Measurements from ENCODE around the gene OSMR. TPM values are rescaled to one million over a fixed set of nuclear protein-coding genes. Genes with fewer than 3 reads are reported as not detected.

OSMR gene
- total RNA-seq, 1 experiment from 2014 or later, result 1.6 TPM

DNA sequence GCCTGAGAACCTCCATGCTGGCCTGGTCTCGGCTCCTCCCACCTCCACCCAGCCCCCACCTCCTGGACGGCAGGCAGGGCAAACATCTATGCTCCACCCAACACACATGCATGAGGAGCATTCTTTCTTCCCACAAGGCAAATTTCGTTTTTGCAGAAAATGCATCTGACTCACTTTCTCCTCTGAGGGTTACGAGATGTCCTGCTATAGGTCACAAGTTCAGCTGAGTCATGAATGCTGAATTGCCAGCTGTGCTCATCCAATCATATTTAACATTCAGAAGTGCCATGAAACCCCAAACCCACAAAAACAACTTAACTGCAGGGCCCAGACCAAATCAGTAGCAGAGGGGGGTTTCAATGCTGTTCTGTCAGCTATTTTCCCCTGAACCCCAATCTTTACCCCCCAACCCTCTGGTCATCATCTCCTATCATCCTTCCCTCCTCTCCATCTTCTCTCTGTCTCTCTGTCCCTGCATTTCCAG lies 39.0 kb upstream of the OSMR start:
- Histone ChIP-seq H3K9me3 (ENCODE audit: control insufficient read depth, low read depth, low read length) (no peaks in the 10 kb centered on the region), H3K4me2 (ENCODE audit: insufficient read depth, insufficient read length, low read length) (no peak overlapping the region), H3K79me2 (ENCODE audit: insufficient read depth, low read length) (no peaks in the 10 kb centered on the region), H3K4ac (ENCODE audit: low read depth, low read length) (no peak overlapping the region), H2BK5ac (ENCODE audit: insufficient read length, low read length) (no peak overlapping the region), H2AFZ (ENCODE audit: low read length) (no peak overlapping the region), H2BK15ac (ENCODE audit: low read depth, low read length) (no peak overlapping the region), H4K8ac (replicated peaks; ENCODE audit: insufficient read length, low read depth, low read length) (no peak overlapping the region), H4K91ac (ENCODE audit: insufficient read length, low read depth, low read length) (no peak overlapping the region), H3K9ac (ENCODE audit: extremely low read depth, insufficient read length, low read length) (no peak overlapping the region), H2BK20ac (ENCODE audit: low read depth, low read length, poor library complexity, severe bottlenecking) (no peak overlapping the region), H3K56ac (ENCODE audit: insufficient read length, low read depth, low read length) (no peak overlapping the region), H3K27me3 (ENCODE audit: insufficient read depth, low read length) (no peaks in the 10 kb centered on the region), H4K20me1 (ENCODE audit: control insufficient read depth, insufficient read depth, insufficient read length) (no peaks in the 10 kb centered on the region), H2BK120ac (ENCODE audit: low read depth, low read length, poor library complexity, severe bottlenecking) (no peak overlapping the region), H3K14ac (ENCODE audit: insufficient read depth, low read length) (no peak overlapping the region), H3K4me1 (ENCODE audit: insufficient read depth, low read length) (0 out of 2 replicates have a peak, but pooled peaks cover 2% of the 10 kb centered on the region), H3K18ac (ENCODE audit: insufficient read length, low read depth, low read length) (no peak overlapping the region), H2AK5ac (ENCODE audit: insufficient read length, low read length) (no peak overlapping the region), H4K5ac (ENCODE audit: insufficient read length, low read depth, low read length) (no peak overlapping the region), H3K79me1 (ENCODE audit: insufficient read depth, low read depth, low read length, poor library complexity, severe bottlenecking) (no peaks in the 10 kb centered on the region), H2BK12ac (ENCODE audit: insufficient read length, low read depth, low read length) (no peak overlapping the region), H3T11ph (ENCODE audit: low read length) (no peak overlapping the region), H3K23me2 (ENCODE audit: insufficient read length, low read depth, low read length, poor library complexity, severe bottlenecking) (no peaks in the 10 kb centered on the region), H3K27ac (ENCODE audit: insufficient read length, low read depth, low read length) (no peak overlapping the region), H3K23ac (ENCODE audit: insufficient read length, low read depth, low read length) (no peak overlapping the region)
- TF ChIP-seq, protein P1, sequence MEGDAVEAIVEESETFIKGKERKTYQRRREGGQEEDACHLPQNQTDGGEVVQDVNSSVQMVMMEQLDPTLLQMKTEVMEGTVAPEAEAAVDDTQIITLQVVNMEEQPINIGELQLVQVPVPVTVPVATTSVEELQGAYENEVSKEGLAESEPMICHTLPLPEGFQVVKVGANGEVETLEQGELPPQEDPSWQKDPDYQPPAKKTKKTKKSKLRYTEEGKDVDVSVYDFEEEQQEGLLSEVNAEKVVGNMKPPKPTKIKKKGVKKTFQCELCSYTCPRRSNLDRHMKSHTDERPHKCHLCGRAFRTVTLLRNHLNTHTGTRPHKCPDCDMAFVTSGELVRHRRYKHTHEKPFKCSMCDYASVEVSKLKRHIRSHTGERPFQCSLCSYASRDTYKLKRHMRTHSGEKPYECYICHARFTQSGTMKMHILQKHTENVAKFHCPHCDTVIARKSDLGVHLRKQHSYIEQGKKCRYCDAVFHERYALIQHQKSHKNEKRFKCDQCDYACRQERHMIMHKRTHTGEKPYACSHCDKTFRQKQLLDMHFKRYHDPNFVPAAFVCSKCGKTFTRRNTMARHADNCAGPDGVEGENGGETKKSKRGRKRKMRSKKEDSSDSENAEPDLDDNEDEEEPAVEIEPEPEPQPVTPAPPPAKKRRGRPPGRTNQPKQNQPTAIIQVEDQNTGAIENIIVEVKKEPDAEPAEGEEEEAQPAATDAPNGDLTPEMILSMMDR (conservative IDR thresholded peaks at IDR 0.05), result no peak
- Mint-ChIP-seq H3K27ac (no peak overlapping the region), H3K4me3 (no peak overlapping the region), H3K27me3 (ENCODE audit: low read depth) (peaks cover 8% of the 10 kb centered on the region; the same call in 1 of the 2 replicates), H3K36me3 (ENCODE audit: insufficient read depth in 1 of 3, low read depth in 3 of 3) (no peaks in the 10 kb centered on the region), H3K4me1 (peaks cover 4% of the 10 kb centered on the region in 2 experiments), H3K9me3 (peaks cover 0 to 3% of the 10 kb centered on the region in 2 experiments; a peak in 3 of 5 replicates)
- no CpG with 5 or more reads among the region's 4 CpGs for WGBS (ENCODE audit: extremely low coverage, insufficient read length, low lambda C conversion rate)
- DNase-seq, result no peak

Measured in H9 (cell line).